Duodenal mucosa (tissue), 2 donors: ENCODE measurements around the gene NEMP1.
"Not testable (repeated sequence)": the region's sequence is repeated elsewhere in the genome, so short reads cannot be mapped to it uniquely, and the experiment has no call there.

ENCODE experiments used
- H3K27ac ChIP-seq: one replicate; pipeline ENCODE4 v1.7.0; 2013; ENCODE audit warnings: low read depth, low read length
- H3K27me3 ChIP-seq, 2 donors: one replicate each; pipeline ENCODE4 v1.7.0; 2013; ENCODE audit warnings: low read length in 2 of 2, control low read depth in 1 of 2; ENCODE audit not compliant: insufficient read depth in 2 of 2, control insufficient read depth in 1 of 2
- H3K36me3 ChIP-seq, 2 donors: one replicate each; pipeline ENCODE4 v1.7.0; 2013; ENCODE audit warnings: low read length in 2 of 2, control low read depth in 1 of 2; ENCODE audit not compliant: insufficient read depth in 2 of 2, control insufficient read depth in 1 of 2
- H3K4me1 ChIP-seq, 2 donors: one replicate each; pipeline ENCODE4 v1.7.0; 2013; ENCODE audit warnings: low read length in 2 of 2, control low read depth in 1 of 2; ENCODE audit not compliant: insufficient read depth in 2 of 2, control insufficient read depth in 1 of 2
- H3K4me3 ChIP-seq, 2 donors: one replicate each; pipeline ENCODE4 v1.7.0; 2013; ENCODE audit warnings: low read length in 2 of 2, low read depth in 1 of 2
- H3K9ac ChIP-seq, 2 donors: one replicate each; pipeline ENCODE4 v1.7.0; 2013; ENCODE audit warnings: low read length in 2 of 2, low read depth in 1 of 2
- H3K9me3 ChIP-seq, 2 donors: one replicate each; pipeline ENCODE4 v1.7.0; 2013; ENCODE audit warnings: low read length in 2 of 2, control low read depth in 1 of 2; ENCODE audit not compliant: control insufficient read depth in 1 of 2

Gene NEMP1

DNA sequence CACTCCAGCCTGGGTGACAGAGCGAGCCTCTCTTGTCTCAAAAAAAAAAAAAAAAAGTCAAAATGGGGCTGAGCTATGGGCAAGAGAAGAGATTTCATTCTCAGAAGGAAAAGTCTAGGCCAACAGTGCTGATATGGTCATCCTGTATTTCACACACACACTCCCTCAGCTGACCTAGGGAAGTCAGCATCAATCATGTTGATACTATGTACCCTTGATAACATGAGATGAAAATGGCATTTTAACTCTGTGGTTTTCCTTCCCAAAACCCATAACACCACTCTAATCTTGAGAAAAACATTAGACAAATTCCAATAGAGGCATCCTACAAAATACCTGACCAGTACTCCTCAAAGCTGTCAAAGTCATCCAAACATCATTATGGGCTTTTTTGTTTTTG, 2.3 kb upstream of the NEMP1 start:
- Histone ChIP-seq H3K9ac (no peak overlapping the region), H3K27ac (no peak overlapping the region), H3K36me3 (no peaks in the 10 kb centered on the region), H3K9me3 (no peaks in the 10 kb centered on the region), H3K4me3 (no peak overlapping the region), H3K27me3 (no peaks in the 10 kb centered on the region), H3K4me1 (peaks cover 8 to 20% of the 10 kb centered on the region in 2 donors)

- H3K36me3 ChIP-seq = no peaks in the 10 kb centered on the region
- no peaks in the 10 kb centered on the region for H3K9me3 ChIP-seq
- no peak overlapping the region for H3K4me3 ChIP-seq
- H3K27ac ChIP-seq = no peak overlapping the region
- H3K4me1 ChIP-seq = peaks cover 7 to 19% of the 10 kb centered on the region in 2 donors
- H3K27me3 ChIP-seq = no peaks in the 10 kb centered on the region
- no peak overlapping the region for H3K9ac ChIP-seq
Measured at GRCh38 chr12:57079821-57080220, 1.2 kb upstream of the NEMP1 start.

DNA sequence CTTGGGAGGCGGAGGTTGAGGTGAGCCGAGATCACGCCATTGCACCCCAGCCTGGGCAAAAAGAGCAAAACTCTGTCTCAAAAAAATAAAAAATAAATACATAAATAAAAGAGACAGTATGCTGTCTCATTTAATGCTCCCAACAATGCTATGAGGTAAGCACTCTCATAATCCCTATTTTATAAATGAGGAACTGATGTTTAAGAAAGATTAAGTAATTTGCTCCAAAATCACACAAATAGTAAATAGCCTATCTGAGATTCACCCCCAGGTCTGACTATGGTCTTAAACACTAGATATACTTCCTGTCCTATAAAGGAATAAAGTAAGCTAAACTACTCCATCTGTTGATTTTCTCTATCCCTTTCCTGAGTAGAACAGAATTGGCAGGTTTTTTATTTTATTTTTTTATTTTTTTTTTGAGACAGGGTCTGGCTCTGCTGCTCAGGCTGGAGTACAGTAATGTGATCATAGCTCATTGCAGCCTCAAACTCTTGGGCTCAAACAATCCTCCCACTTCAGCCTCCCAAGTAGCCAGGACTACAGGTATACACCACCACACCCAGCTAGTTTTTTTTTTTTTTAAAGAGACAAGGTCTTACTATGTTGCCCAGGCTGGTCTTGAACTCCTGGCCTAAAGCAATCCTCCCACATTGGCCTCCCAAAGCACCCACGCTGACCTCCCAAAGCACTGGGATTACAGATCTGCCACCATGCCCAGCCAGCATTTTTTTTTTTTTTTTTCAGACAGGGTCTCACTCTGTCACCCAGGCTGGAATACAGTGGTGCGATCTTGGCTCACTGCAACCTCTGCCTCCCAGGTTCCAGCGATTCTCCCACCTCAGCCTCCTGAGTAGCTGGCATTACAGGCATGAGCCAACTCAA, 4.8 kb downstream of the NEMP1 start:
- not testable (repeated sequence) for H3K27ac ChIP-seq, H3K4me3 ChIP-seq, H3K27me3 ChIP-seq, H3K9ac ChIP-seq, H3K9me3 ChIP-seq
- H3K36me3 ChIP-seq = peaks cover 5 to 10% of the 10 kb centered on the region in 2 donors
- H3K4me1 ChIP-seq = peaks cover 4 to 14% of the 10 kb centered on the region in 2 donors

GRCh38 chr12:57072661-57073060, 5.9 kb downstream of the NEMP1 start:
- H3K27ac ChIP-seq = peak overlapping the region; percentile 20

DNA sequence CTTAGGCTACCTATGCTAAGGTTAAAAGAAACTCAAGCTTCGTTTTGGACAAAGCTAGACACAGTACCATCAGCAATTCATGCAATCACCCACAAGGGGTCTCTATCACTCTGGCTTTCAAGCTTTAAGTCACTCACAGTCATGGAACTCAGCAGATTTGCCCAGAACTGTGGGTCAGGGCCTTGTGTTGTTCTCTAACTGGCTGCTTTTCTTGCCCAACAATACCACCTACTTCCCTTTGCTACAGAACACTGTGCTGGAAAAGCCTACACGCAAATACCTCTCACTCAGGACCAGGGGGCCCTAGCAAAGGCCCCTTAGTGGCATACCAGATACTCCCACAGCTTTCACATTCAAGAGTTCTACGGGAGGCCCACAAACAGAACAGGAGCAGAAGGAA, 9.1 kb downstream of the NEMP1 start:
- no peak overlapping the region for H3K27ac ChIP-seq
- peaks cover 5 to 10% of the 10 kb centered on the region in 2 donors for H3K36me3 ChIP-seq
- H3K27me3 ChIP-seq = no peaks in the 10 kb centered on the region
- peaks cover 3 to 10% of the 10 kb centered on the region in 2 donors for H3K4me1 ChIP-seq
- peak overlapping the region in 1 of 2 donors; percentile 1 for H3K9ac ChIP-seq
- no peak overlapping the region for H3K4me3 ChIP-seq
- H3K9me3 ChIP-seq = no peaks in the 10 kb centered on the region

More at GRCh38 chr12:57072661-57073060, 5.9 kb downstream of the NEMP1 start:
- Histone ChIP-seq H3K9me3 (no peaks in the 10 kb centered on the region), H3K36me3 (peaks cover 5 to 10% of the 10 kb centered on the region in 2 donors), H3K27me3 (no peaks in the 10 kb centered on the region), H3K4me3 (no peak overlapping the region), H3K9ac (no peak overlapping the region), H3K4me1 (peaks cover 4 to 7% of the 10 kb centered on the region in 2 donors)

- no peak overlapping the region for H3K27ac ChIP-seq
Measured at GRCh38 chr12:57066245-57066644, 12.3 kb downstream of the NEMP1 start.

DNA sequence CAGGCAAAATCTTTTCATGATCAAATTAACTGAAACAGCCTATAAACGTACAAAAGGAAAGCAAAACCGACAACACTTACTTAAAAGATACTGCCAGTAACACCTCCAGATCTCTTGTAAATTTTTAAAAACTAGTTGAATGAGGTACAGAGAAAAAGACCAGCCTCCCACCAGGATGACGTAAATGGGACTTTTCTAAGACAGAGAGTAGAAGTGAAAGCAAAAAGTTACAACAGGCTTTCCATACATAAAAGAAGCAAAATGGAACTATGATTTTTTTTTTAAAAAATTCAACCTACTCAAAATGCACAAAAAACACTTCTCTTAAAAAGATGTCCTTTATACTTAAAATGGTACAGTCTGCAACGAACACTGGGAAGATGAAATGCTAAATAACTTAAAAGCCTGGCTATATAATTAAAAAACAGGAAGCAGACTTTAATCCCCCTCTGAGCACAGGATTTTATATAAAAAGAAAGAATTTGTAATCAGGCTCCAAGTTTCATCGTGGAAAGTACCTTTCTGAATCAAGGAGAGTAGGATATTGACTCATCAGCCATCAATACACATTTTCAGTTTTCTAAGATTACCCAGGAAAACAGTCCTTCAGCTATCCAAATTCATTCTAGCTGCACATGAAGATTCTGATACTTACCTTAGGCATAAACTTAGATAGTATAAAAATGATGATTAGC, 14.5 kb downstream of the NEMP1 start:
- no peak overlapping the region for H3K27ac ChIP-seq

More at GRCh38 chr12:57066245-57066644, 12.3 kb downstream of the NEMP1 start:
- Histone ChIP-seq H3K4me1 (peaks cover 3 to 10% of the 10 kb centered on the region in 2 donors), H3K9ac (no peak overlapping the region), H3K9me3 (no peaks in the 10 kb centered on the region), H3K36me3 (peaks cover 5 to 6% of the 10 kb centered on the region in 2 donors), H3K27me3 (no peaks in the 10 kb centered on the region), H3K4me3 (no peak overlapping the region)

DNA sequence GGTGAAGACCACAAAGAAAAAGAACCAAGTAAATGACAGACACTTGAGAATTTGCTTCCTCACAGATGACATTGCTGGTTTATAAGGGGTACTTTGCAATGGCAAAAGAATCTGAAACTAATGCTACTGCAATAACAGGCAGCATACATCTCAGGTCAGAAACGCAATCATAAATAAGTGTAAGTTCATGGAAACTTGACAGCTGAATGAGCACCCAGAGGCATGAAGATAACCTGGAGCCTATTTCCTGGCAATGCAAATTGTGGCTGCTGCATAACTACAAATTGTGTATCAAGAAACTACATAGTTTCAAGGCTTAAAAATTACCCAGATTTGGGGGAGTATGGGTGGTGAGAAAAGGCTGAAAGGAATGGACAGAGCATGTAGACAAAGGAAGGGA, 20.1 kb downstream of the NEMP1 start:
- Histone ChIP-seq H3K27ac (no peak overlapping the region), H3K4me1 (peaks cover 5 to 22% of the 10 kb centered on the region in 2 donors), H3K36me3 (peaks cover 0 to 17% of the 10 kb centered on the region in 2 donors), H3K9ac (no peak overlapping the region), H3K9me3 (no peaks in the 10 kb centered on the region), H3K27me3 (no peaks in the 10 kb centered on the region), H3K4me3 (no peak overlapping the region)

More for the DNA sequence above, 14.5 kb downstream of the NEMP1 start:
- Histone ChIP-seq H3K9ac (no peak overlapping the region), H3K36me3 (peaks cover 0 to 6% of the 10 kb centered on the region in 2 donors), H3K27me3 (no peaks in the 10 kb centered on the region), H3K9me3 (no peaks in the 10 kb centered on the region), H3K4me3 (no peak overlapping the region), H3K4me1 (peaks cover 2 to 14% of the 10 kb centered on the region in 2 donors)

DNA sequence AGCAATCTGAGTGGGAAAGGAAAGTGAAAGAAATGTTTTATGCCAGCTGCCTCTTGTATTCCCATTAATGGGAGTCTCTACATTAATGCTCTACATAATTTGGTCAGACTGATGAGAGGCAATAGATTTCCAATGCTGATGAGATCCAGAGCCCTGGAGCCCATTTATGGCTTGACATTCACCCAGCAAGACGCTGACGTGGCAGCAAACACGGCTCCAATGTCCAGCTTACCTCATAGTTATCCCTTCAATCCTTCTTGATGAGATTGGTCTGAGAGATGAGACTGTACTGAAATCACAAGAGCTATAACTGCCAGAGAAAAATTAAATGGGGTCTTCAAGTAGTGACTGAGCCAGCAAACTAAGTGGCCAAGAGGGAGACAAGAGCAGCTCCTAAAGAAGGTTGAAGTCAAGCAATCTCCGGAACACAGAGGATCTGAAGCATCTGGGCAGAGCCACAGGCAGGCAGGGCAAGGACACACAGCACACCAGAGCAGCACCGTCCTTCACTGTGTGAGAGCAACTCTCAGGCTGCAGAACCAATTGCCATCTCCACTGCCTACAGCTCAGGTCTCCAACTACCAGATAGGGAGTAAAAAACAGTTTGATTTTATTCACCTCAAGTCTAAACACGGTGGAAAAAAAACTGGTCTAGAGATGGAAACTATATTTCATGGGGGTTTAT, 21.4 kb downstream of the NEMP1 start:
- peak overlapping the region; percentile 2 to 34 for H3K4me3 ChIP-seq
- no peaks in the 10 kb centered on the region for H3K9me3 ChIP-seq
- H3K27me3 ChIP-seq = no peaks in the 10 kb centered on the region
- H3K9ac ChIP-seq = peak overlapping the region in 1 of 2 donors; percentile 27
- H3K27ac ChIP-seq = peak overlapping the region; percentile 15
- H3K36me3 ChIP-seq = peaks cover 0 to 17% of the 10 kb centered on the region in 2 donors
- peaks cover 5 to 22% of the 10 kb centered on the region in 2 donors for H3K4me1 ChIP-seq
